ENCODE measurements around the gene ZNF548.

Gene ZNF548

DNA sequence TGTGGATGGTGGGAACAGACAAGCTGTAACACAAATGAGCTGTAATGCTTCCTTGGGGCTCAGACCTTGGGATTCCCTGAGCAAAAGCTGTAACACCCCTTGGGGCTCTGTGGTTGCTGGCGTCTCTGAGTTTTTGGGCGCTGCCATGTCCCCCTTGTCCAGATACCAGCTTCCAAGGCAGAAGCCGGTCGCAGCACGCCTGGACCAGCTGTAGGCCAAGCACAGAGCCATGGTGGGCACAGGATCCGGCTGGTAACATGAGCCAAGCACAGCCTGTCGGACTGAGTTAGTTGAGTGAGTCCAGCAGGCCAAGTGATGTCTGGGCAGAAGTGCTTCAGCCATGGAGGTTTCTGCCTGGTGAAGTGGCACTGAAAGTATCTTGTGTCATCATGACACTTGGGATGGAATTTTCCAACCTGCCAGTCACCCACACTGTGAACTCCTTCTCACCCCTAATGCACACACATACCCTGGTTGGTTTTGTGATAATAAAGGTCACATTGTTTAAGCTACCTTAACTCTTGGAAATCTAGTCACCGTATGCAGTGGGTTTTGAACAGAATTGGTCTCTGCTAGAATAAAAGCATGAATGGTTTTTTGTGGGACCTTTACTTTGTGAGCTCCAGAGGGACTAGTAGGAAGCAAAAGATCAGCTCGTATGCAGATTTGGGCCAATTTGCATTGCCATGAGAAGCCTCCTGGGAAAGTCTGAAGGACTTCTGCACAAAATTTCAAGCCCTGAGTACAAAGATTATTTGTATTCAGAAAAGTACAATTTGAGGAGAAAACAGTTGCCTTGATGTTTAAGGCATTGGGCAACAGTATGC lies 14.3 kb downstream of the ZNF548 start:
- Histone ChIP-seq H3K27ac (no peak overlapping the region), H3K27me3 (no peaks in the 10 kb centered on the region), H3K4me1 (ENCODE audit: control insufficient read depth in 1 of 2, insufficient read depth in 1 of 2, low read depth in 1 of 2, low read length in 1 of 2) (no peaks in the 10 kb centered on the region), H3K4me3 (ENCODE audit: low read depth in 1 of 2, low read length in 1 of 2) (no peak overlapping the region), H3K36me3 (no peaks in the 10 kb centered on the region), H3K9me3 (peaks cover 14% of the 10 kb centered on the region)
- no peak for TF ChIP-seq CTCF (IDR thresholded peaks at IDR 0.05)

DNA sequence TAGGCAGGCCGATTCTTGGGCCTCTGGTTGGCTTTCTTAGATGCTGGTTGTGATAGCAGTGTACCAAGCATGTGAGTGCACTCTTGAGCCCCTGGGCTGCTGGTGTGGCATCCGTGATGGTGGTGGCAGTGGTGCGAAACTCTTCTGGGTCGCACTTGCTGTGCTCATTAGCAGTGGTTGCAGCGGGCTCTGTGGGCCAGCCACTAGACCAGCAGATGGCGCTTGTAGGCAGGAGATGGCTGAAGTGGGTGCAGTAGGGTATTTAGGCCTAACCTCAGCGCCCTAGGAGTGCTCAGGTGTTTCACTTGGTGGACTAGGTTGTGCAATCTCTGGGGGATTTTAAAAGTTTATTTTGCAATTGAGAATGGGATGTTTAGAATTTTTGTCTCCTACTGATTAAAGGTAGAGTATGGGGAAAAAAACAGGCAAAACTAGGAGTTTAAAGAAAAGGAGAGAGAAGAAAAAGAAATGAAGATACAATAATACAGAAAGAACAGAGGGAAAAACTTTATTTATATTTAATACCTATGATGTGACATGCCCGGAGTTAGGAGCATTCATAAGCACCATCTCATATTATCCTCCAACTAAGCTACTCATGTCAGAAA lies 17.0 kb downstream of the ZNF548 start:
- no peak overlapping the region for H3K4me3 ChIP-seq (ENCODE audit: low read depth in 1 of 2, low read length in 1 of 2)
- H3K27ac ChIP-seq = no peak overlapping the region
- TF ChIP-seq CTCF (IDR thresholded peaks at IDR 0.05) = no peak
- H3K36me3 ChIP-seq = no peaks in the 10 kb centered on the region
- H3K27me3 ChIP-seq = no peaks in the 10 kb centered on the region
- H3K4me1 ChIP-seq (ENCODE audit: control insufficient read depth in 1 of 2, insufficient read depth in 1 of 2, low read depth in 1 of 2, low read length in 1 of 2) = peaks cover 5 to 12% of the 10 kb centered on the region in 2 experiments
- peaks cover 11% of the 10 kb centered on the region for H3K9me3 ChIP-seq

- no peak for TF ChIP-seq CTCF (IDR thresholded peaks at IDR 0.05)
- Histone ChIP-seq H3K27ac (peak within 1 kb of the TSS; percentile 57), H3K36me3 (peaks cover 7% of the 10 kb centered on the region), H3K4me3 (ENCODE audit: low read depth in 1 of 2, low read length in 1 of 2) (peak within 1 kb of the TSS; percentile 75 to 92), H3K4me1 (ENCODE audit: control insufficient read depth in 1 of 2, insufficient read depth in 1 of 2, low read depth in 1 of 2, low read length in 1 of 2) (peaks cover 10 to 17% of the 10 kb centered on the region in 2 experiments), H3K9me3 (peaks cover 2% of the 10 kb centered on the region), H3K27me3 (no peaks in the 10 kb centered on the region)
Measured at GRCh38 chr19:57410877-57411671, 21.4 kb downstream of the ZNF548 start, which contains the start of gene ZNF17. TSS of gene ZNF17 (plus strand) at chr19:57411161. CDS start at chr19:57413616, 2,455 bp downstream.

GRCh38 chr19:57419439-57419838 lies 29.8 kb downstream of the ZNF548 start:
- Histone ChIP-seq H3K27me3 (no peaks in the 10 kb centered on the region), H3K27ac (no peak overlapping the region), H3K4me3 (ENCODE audit: low read depth in 1 of 2, low read length in 1 of 2) (no peak overlapping the region), H3K4me1 (ENCODE audit: control insufficient read depth in 1 of 2, insufficient read depth in 1 of 2, low read depth in 1 of 2, low read length in 1 of 2) (no peaks in the 10 kb centered on the region), H3K36me3 (peaks cover 31% of the 10 kb centered on the region), H3K9me3 (peaks cover 45% of the 10 kb centered on the region)
- no peak for TF ChIP-seq CTCF (IDR thresholded peaks at IDR 0.05)

DNA sequence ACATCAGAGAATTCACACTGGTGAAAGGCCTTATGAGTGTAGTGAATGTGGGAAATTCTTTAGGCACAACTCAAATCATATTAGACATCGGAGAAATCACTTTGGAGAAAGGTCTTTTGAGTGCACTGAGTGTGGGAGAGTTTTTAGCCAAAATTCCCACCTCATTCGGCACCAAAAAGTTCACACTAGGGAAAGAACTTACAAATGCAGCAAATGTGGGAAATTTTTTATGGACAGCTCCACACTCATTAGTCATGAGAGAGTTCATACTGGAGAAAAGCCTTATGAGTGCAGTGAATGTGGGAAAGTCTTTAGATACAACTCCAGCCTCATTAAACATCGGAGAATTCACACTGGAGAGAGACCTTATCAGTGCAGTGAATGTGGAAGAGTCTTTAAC lies 31.4 kb downstream of the ZNF548 start:
- Histone ChIP-seq H3K36me3 (peaks cover 24% of the 10 kb centered on the region), H3K9me3 (peaks cover 49% of the 10 kb centered on the region), H3K27ac (no peak overlapping the region), H3K27me3 (no peaks in the 10 kb centered on the region), H3K4me1 (ENCODE audit: control insufficient read depth in 1 of 2, insufficient read depth in 1 of 2, low read depth in 1 of 2, low read length in 1 of 2) (no peaks in the 10 kb centered on the region), H3K4me3 (ENCODE audit: low read depth in 1 of 2, low read length in 1 of 2) (no peak overlapping the region)
- no peak for TF ChIP-seq CTCF (IDR thresholded peaks at IDR 0.05)

Measured in neutrophil (primary cell).